ENCODE data around the gene CMSS1. TPM values are rescaled to one million over a fixed set of nuclear protein-coding genes. Genes with fewer than 3 reads are reported as not detected.

Gene CMSS1
- total RNA-seq, 1 experiment from 2014 or later: 98.6 TPM

- no TSS peak for BruUV-seq (replicated peaks)
Measured at GRCh38 chr3:100205171-100205570, 387.5 kb downstream of the CMSS1 start.

DNA sequence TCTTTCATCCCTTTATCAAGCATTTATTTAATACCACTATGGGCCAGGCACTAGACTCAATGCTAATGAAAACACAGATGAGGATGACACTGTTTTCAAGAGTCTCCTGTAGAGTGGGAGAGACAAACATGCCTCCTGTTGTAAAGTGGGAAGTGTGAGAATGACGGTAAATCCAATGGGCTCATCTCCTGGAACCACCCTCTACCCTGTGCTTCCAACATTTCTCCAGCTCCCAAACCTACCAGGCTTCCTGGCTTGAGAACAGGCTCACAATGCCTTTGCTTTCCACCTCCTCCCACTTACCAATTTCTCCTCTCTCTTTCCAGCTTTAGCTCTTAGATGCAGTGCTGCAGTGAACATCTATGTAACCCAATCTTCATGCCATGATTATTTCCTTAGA lies 389.0 kb downstream of the CMSS1 start:
- no peak for DNase-seq (ENCODE audit: low spot score)
- TF ChIP-seq, protein P1, sequence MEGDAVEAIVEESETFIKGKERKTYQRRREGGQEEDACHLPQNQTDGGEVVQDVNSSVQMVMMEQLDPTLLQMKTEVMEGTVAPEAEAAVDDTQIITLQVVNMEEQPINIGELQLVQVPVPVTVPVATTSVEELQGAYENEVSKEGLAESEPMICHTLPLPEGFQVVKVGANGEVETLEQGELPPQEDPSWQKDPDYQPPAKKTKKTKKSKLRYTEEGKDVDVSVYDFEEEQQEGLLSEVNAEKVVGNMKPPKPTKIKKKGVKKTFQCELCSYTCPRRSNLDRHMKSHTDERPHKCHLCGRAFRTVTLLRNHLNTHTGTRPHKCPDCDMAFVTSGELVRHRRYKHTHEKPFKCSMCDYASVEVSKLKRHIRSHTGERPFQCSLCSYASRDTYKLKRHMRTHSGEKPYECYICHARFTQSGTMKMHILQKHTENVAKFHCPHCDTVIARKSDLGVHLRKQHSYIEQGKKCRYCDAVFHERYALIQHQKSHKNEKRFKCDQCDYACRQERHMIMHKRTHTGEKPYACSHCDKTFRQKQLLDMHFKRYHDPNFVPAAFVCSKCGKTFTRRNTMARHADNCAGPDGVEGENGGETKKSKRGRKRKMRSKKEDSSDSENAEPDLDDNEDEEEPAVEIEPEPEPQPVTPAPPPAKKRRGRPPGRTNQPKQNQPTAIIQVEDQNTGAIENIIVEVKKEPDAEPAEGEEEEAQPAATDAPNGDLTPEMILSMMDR (conservative IDR thresholded peaks at IDR 0.05; ENCODE audit: low read depth, low read length): no peak
- TF ChIP-seq EZH2 (IDR thresholded peaks at IDR 0.05; ENCODE audit: borderline replicate concordance, low read depth, low read length, poor library complexity, severe bottlenecking): no peak
- no peak overlapping the region for H3K4me3 ChIP-seq (ENCODE audit: low read depth, low read length, poor library complexity, severe bottlenecking)
- H3K36me3 ChIP-seq (ENCODE audit: insufficient read depth, low read length, poor library complexity, severe bottlenecking): no peaks in the 10 kb centered on the region
- peaks cover 18% of the 10 kb centered on the region for H3K4me1 ChIP-seq (ENCODE audit: insufficient read depth, low read length, poor library complexity, severe bottlenecking)
- no peaks in the 10 kb centered on the region for H3K27me3 ChIP-seq (replicated peaks; ENCODE audit: insufficient read depth, low read depth, low read length, poor library complexity)
- no peaks in the 10 kb centered on the region for H3K9me3 ChIP-seq (ENCODE audit: low read depth, low read length, poor library complexity, severe bottlenecking)
- no peak overlapping the region for H3K27ac ChIP-seq (ENCODE audit: low read depth, low read length, poor library complexity, severe bottlenecking)
- BruUV-seq (replicated peaks): no TSS peak
- POLR2A ChIA-PET (ENCODE audit: low non-redundant PET): no interaction called here
- intact Hi-C loops (cut with micrococcal nuclease; ENCODE audit: unreplicated experiment): no loop called here
- CTCF ChIA-PET: no interaction called here

More at GRCh38 chr3:100205171-100205570, 387.5 kb downstream of the CMSS1 start:
- POLR2A ChIA-PET (ENCODE audit: low non-redundant PET): no interaction called here
- DNase-seq (ENCODE audit: low spot score): no peak
- Histone ChIP-seq H3K27ac (ENCODE audit: low read depth, low read length, poor library complexity, severe bottlenecking) (no peak overlapping the region), H3K36me3 (ENCODE audit: insufficient read depth, low read length, poor library complexity, severe bottlenecking) (no peaks in the 10 kb centered on the region), H3K9me3 (ENCODE audit: low read depth, low read length, poor library complexity, severe bottlenecking) (no peaks in the 10 kb centered on the region), H3K27me3 (replicated peaks; ENCODE audit: insufficient read depth, low read depth, low read length, poor library complexity) (no peaks in the 10 kb centered on the region), H3K4me3 (ENCODE audit: low read depth, low read length, poor library complexity, severe bottlenecking) (no peak overlapping the region), H3K4me1 (ENCODE audit: insufficient read depth, low read length, poor library complexity, severe bottlenecking) (peaks cover 4% of the 10 kb centered on the region)
- CTCF ChIA-PET: no interaction called here
- intact Hi-C loops (cut with micrococcal nuclease; ENCODE audit: unreplicated experiment): no loop called here
- TF ChIP-seq EZH2 (IDR thresholded peaks at IDR 0.05; ENCODE audit: borderline replicate concordance, low read depth, low read length, poor library complexity, severe bottlenecking): no peak
- TF ChIP-seq, protein P1 (conservative IDR thresholded peaks at IDR 0.05; ENCODE audit: low read depth, low read length): no peak

GRCh38 chr3:100207886-100208285 lies 390.2 kb downstream of the CMSS1 start:
- H3K27me3 ChIP-seq (replicated peaks; ENCODE audit: insufficient read depth, low read depth, low read length, poor library complexity): no peaks in the 10 kb centered on the region
- no peaks in the 10 kb centered on the region for H3K9me3 ChIP-seq (ENCODE audit: low read depth, low read length, poor library complexity, severe bottlenecking)
- H3K36me3 ChIP-seq (ENCODE audit: insufficient read depth, low read length, poor library complexity, severe bottlenecking): no peaks in the 10 kb centered on the region
- no peak for DNase-seq (ENCODE audit: low spot score)
- ChIA-PET POLR2A (ENCODE audit: low non-redundant PET) (no interaction called here), CTCF (no interaction called here)
- H3K27ac ChIP-seq (ENCODE audit: low read depth, low read length, poor library complexity, severe bottlenecking): no peak overlapping the region
- TF ChIP-seq, protein P1 (conservative IDR thresholded peaks at IDR 0.05; ENCODE audit: low read depth, low read length): no peak
- no peak for TF ChIP-seq EZH2 (IDR thresholded peaks at IDR 0.05; ENCODE audit: borderline replicate concordance, low read depth, low read length, poor library complexity, severe bottlenecking)
- H3K4me1 ChIP-seq (ENCODE audit: insufficient read depth, low read length, poor library complexity, severe bottlenecking): peaks cover 18% of the 10 kb centered on the region
- no TSS peak for BruUV-seq (replicated peaks)
- H3K4me3 ChIP-seq (ENCODE audit: low read depth, low read length, poor library complexity, severe bottlenecking): no peak overlapping the region
- intact Hi-C loops (cut with micrococcal nuclease; ENCODE audit: unreplicated experiment): no loop called here

All from A673 (cell line).